IPS-20b (cell line): ENCODE results near the gene INPP5E.

Experiments
- H3K27ac ChIP-seq: one replicate; pipeline ENCODE4 v1.5.1; 2013; ENCODE audit warnings: low read length
- H3K27me3 ChIP-seq: 2 replicates; pipeline ENCODE4 v1.6.1; 2013; ENCODE audit warnings: mild to moderate bottlenecking, low read length, inconsistent platforms; ENCODE audit not compliant: insufficient read depth
- H3K36me3 ChIP-seq: 2 replicates; pipeline ENCODE4 v1.6.1; 2013; ENCODE audit warnings: low read depth, mild to moderate bottlenecking, inconsistent platforms, low read length, moderate library complexity; ENCODE audit not compliant: insufficient read depth
- H3K4me1 ChIP-seq: 2 replicates; pipeline ENCODE4 v1.6.1; 2013; ENCODE audit warnings: mild to moderate bottlenecking, control low read depth, inconsistent platforms, low read length, moderate library complexity; ENCODE audit not compliant: insufficient read depth
- H3K4me3 ChIP-seq: 2 replicates; pipeline ENCODE4 v1.5.1; 2013; ENCODE audit warnings: mild to moderate bottlenecking, low read length, inconsistent platforms
- H3K9ac ChIP-seq: 2 replicates; pipeline ENCODE4 v1.6.1; 2013; ENCODE audit warnings: low read depth, mild to moderate bottlenecking, inconsistent platforms, low read length, moderate library complexity
- H3K9me3 ChIP-seq: 2 replicates; pipeline ENCODE4 v1.6.1; 2013; ENCODE audit warnings: mild to moderate bottlenecking, low read depth, low read length, inconsistent platforms; ENCODE audit not compliant: insufficient read depth

The INPP5E gene

DNA sequence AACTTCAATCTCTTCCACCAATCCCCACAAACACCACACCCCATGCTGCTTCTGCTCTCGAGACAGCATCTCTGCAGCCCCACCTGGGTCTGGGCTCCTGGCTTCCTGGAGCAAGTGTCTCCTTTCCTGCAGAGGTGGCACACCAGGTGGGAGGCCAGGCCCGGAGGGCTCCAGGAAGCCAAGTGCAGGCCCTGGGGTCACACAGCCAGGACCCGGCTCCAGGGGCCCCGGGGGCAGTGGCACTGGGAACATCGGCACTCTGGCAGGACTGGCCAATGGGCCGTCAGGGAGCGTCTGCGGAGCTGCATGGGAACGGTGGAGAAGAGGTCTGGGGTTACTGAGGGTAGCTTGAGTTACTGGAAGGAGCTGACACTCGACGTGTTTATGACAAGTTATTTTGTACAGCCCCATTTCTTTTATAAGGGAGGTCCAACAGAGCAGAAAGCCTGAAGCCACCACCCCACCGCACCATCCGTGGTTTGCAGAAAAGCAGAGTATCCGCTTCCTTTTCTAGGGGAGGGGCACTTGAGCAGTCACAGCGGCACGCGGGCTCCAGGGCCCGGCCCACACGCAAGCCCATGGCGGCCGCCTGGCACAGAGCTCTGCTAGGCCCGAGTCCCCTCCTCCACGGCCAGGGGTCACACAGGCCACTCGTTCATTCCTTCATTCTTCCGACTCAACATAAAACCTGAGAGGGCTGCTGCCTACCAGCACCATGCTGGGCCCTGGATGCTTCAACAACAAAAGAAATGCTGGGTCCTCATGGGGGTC lies 14.6 kb upstream of the INPP5E start:
- Histone ChIP-seq H3K27ac (no peak overlapping the region), H3K4me3 (no peak overlapping the region), H3K4me1 (no peaks in the 10 kb centered on the region), H3K9ac (no peak overlapping the region), H3K9me3 (no peaks in the 10 kb centered on the region), H3K27me3 (no peaks in the 10 kb centered on the region), H3K36me3 (peaks cover 93% of the 10 kb centered on the region)

DNA sequence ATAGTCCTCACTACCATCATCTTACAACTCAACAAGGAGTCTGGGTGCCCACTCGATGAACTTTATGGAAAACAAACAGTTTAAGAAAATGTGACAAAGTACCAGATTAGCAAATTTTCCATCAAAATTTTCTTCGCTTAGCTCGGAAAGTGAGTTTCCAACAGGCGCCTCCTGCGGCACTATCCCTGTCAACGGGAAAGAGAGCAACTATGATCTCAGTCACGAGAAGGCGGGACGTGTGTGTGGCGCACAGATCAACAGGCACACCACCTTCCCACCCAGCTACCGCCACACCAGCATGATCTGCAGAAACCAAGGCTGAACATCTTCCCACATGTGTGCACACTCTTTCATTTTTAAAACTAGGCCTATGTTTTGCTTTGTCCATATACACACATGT lies 13.7 kb upstream of the INPP5E start:
- H3K27ac ChIP-seq, result no peak overlapping the region
- H3K4me1 ChIP-seq, result no peaks in the 10 kb centered on the region
- peaks cover 93% of the 10 kb centered on the region for H3K36me3 ChIP-seq
- H3K27me3 ChIP-seq, result no peaks in the 10 kb centered on the region
- no peak overlapping the region for H3K4me3 ChIP-seq
- H3K9ac ChIP-seq, result no peak overlapping the region
- no peaks in the 10 kb centered on the region for H3K9me3 ChIP-seq

DNA sequence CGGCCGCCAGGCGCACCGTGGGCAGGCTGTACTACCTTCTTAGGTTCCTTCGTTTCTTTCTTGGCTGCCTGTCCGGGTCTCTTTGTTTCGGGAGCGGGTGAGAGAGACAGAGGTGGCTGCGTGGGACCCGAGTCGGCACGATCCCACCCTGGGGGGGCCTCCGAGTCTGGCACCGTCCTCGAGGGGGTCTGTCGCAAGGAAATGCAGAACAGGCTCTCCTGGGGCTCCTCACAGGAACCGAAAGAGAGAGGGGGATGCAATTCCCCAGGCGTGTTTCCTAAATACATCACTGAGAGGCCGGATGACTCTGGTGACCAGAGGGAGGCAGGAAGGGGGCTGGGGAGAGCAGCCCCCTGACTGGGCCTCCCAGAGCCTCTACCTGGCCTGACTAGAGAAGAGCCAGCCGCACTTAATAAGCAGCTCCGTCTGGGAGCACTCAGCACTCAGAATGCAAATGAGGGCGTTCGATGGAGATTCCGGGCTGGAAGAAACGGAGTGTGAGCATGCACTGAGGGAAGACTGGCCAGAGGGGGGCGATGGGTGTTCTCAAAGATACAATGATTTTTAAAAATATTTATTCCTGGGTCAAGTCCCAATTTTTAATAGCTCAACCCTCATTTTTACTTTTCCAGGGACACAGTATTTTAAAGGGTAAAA lies 11.7 kb upstream of the INPP5E start:
- no peaks in the 10 kb centered on the region for H3K4me1 ChIP-seq

DNA sequence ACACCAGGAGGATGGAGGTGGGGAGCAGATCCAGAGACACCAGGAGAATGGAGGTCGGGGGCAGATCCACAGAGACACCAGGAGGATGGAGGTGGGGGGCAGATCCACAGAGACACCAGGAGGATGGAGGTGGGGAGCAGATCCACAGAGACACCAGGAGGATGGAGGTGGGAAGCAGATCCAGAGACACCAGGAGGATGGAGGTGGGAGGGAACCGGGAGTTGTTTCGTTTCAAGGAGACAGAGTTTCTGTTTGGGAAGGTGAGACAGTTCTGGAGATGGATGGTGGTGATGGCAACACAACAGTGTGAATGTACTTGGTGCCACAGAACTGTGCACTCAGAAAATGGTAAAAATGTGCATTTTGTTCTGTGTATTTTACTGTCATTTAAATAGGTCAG lies 9.0 kb upstream of the INPP5E start:
- H3K9me3 ChIP-seq, result no peaks in the 10 kb centered on the region
- no peaks in the 10 kb centered on the region for H3K27me3 ChIP-seq
- H3K36me3 ChIP-seq, result peaks cover 92% of the 10 kb centered on the region
- no peak overlapping the region for H3K4me3 ChIP-seq
- H3K4me1 ChIP-seq, result no peaks in the 10 kb centered on the region
- no peak overlapping the region for H3K27ac ChIP-seq
- H3K9ac ChIP-seq, result no peak overlapping the region

More for the DNA sequence above, 11.7 kb upstream of the INPP5E start:
- peaks cover 93% of the 10 kb centered on the region for H3K36me3 ChIP-seq
- no peaks in the 10 kb centered on the region for H3K9me3 ChIP-seq
- no peak overlapping the region for H3K27ac ChIP-seq
- no peak overlapping the region for H3K9ac ChIP-seq
- H3K27me3 ChIP-seq, result no peaks in the 10 kb centered on the region
- H3K4me3 ChIP-seq, result no peak overlapping the region

DNA sequence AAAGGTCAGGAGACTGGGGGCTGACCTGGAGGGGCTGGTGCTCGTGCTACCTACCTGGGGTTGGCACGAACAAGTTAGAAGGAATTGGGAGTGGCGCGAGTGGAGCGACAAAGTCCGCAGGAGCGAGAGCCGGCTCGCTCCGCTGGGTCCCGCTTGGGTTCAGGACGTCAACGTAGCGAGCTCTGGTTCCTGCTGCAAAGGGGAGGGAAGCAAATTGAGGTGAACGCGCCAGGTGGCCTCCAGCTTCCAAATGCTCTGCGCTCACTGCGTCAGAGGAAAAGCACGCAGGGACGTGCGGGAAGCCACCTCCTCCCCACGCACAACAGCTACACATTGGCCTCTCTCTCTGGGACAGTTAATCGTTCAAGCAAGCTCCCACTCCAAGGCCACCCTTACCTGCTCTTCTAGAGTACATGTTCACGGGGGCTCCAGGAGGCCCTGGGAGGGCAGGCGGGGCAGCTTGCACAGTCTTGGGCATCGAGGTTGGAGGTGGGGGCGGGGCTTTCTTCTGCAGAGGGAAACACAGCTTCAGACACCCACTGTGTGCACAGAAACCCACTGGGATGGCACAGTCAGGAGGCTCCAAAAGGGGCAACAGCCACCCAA lies 7.6 kb upstream of the INPP5E start:
- H3K27ac ChIP-seq, result no peak overlapping the region
- no peaks in the 10 kb centered on the region for H3K4me1 ChIP-seq
- H3K9ac ChIP-seq, result no peak overlapping the region
- H3K4me3 ChIP-seq, result no peak overlapping the region
- H3K27me3 ChIP-seq, result no peaks in the 10 kb centered on the region
- peaks cover 94% of the 10 kb centered on the region for H3K36me3 ChIP-seq
- H3K9me3 ChIP-seq, result no peaks in the 10 kb centered on the region

DNA sequence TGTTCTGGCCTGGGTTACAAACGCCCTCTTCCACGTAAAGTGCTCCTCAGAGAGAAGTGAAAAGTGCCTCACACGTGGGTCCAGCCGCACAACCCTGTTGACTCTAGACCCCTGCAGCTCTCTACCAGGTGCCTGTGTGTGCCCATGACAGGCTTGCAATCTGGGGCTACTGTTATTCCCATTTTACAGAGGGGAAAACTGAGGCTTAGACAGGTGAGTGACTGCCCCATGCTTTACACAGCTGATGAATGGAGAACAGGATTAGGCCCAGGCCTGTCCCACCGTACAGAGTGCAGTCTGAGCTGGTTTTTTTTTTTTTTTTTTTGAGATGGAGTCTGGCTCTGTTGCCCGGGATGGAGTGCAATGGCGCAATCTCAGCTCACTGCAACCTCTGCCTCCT lies 6.2 kb upstream of the INPP5E start:
- no peaks in the 10 kb centered on the region for H3K27me3 ChIP-seq
- H3K36me3 ChIP-seq, result peaks cover 96% of the 10 kb centered on the region
- no peak overlapping the region for H3K27ac ChIP-seq
- no peaks in the 10 kb centered on the region for H3K9me3 ChIP-seq
- H3K4me1 ChIP-seq, result no peaks in the 10 kb centered on the region
- H3K4me3 ChIP-seq, result no peak overlapping the region
- H3K9ac ChIP-seq, result no peak overlapping the region

DNA sequence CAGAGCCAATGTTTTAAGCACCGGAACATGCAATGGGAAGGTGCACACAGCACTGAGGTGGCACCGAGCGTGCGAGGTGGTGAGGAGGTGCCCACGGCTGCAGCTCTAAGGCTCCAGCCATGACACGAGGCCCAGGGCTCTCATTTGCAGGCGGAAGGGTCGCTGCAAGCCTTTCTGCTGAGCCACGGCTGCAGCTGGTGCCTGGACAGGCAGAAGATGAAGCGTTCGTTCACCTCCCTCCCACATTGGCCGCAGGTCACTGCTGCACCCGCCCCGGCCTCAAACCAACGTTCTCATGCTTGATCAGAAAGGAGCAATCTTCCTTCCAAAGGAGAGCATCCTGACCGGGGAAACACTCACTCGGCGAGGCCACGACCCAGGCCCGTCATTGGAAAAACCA lies 4.5 kb upstream of the INPP5E start:
- Histone ChIP-seq H3K4me3 (no peak overlapping the region), H3K9me3 (no peaks in the 10 kb centered on the region), H3K9ac (no peak overlapping the region), H3K27me3 (no peaks in the 10 kb centered on the region), H3K4me1 (no peaks in the 10 kb centered on the region; the same call in 1 of the 2 replicates), H3K27ac (no peak overlapping the region), H3K36me3 (peaks cover 84% of the 10 kb centered on the region)

DNA sequence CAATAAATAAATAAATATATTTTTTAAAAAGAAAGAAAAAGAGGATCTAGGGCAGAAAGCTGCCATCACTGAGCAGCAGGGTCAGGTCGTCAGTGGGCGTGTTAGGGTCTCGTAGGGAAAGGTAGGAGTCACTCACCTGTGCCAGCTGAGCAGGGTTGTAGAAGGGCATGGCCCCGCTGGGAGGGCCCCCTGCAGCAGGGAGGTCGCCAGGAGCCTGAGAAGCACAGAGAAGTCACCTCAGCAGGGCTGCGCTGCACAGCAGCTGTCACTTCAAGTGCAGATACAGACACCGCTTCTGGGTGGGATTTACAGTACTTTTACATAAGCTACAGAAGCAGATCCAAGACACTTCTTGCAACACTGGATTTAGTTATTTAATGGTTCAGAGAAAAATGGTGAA lies 4.0 kb upstream of the INPP5E start:
- peaks cover 80% of the 10 kb centered on the region for H3K36me3 ChIP-seq

DNA sequence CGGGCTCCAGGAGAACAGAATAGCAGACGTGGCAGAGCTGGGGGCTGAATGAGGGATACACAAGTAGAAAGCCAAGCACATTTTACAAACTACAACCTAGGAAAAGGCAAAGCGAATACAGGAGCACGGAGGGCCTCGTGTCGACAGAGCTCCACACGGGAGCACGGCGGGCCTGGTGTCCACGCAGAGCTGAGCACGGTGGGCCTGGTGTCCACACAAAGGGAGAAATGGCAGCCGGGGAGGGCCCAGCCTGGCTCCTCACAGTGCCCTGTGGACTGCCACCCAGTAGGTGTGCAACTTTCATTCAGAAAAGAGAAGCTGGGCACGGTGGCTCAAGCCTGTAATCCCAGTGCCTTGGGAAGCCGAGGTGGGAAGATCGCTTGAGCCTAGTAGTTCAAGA lies 3.4 kb upstream of the INPP5E start:
- H3K36me3 ChIP-seq, result peaks cover 74% of the 10 kb centered on the region
- no peak overlapping the region for H3K4me3 ChIP-seq
- no peaks in the 10 kb centered on the region for H3K9me3 ChIP-seq
- H3K9ac ChIP-seq, result no peak overlapping the region
- peaks cover 4% of the 10 kb centered on the region; the same call in 1 of the 2 replicates for H3K27me3 ChIP-seq
- no peak overlapping the region for H3K27ac ChIP-seq
- H3K4me1 ChIP-seq, result no peaks in the 10 kb centered on the region; the same call in 1 of the 2 replicates

More for the DNA sequence above, 4.0 kb upstream of the INPP5E start:
- no peaks in the 10 kb centered on the region; the same call in 1 of the 2 replicates for H3K27me3 ChIP-seq
- H3K27ac ChIP-seq, result no peak overlapping the region
- no peaks in the 10 kb centered on the region for H3K9me3 ChIP-seq
- no peaks in the 10 kb centered on the region; the same call in 1 of the 2 replicates for H3K4me1 ChIP-seq
- no peak overlapping the region for H3K9ac ChIP-seq
- H3K4me3 ChIP-seq, result no peak overlapping the region

DNA sequence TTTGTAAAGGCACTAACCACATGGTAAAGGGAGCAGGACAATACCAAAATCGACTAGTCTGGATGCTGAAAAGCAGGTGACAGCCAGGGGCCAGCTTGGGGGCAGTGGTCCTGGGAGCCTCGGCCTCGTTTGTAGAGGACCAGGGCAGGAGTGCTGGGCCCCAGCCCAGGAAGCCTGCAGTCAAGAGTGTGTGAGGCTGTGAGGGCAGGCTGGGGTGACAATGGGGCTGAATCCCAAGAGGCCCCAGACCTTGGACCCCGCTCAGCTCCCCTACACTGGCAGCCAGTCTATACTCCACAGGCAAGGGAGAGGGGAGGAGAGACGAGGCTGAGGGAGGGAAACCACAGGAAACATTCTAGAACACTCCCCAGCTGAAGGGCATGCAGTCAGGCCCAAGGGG lies 2.6 kb upstream of the INPP5E start:
- H3K4me1 ChIP-seq, result no peaks in the 10 kb centered on the region; the same call in 1 of the 2 replicates
- no peak overlapping the region for H3K4me3 ChIP-seq
- peaks cover 5% of the 10 kb centered on the region; the same call in 1 of the 2 replicates for H3K27me3 ChIP-seq
- peaks cover 66% of the 10 kb centered on the region for H3K36me3 ChIP-seq
- H3K27ac ChIP-seq, result no peak overlapping the region
- no peak overlapping the region for H3K9ac ChIP-seq
- no peaks in the 10 kb centered on the region for H3K9me3 ChIP-seq

DNA sequence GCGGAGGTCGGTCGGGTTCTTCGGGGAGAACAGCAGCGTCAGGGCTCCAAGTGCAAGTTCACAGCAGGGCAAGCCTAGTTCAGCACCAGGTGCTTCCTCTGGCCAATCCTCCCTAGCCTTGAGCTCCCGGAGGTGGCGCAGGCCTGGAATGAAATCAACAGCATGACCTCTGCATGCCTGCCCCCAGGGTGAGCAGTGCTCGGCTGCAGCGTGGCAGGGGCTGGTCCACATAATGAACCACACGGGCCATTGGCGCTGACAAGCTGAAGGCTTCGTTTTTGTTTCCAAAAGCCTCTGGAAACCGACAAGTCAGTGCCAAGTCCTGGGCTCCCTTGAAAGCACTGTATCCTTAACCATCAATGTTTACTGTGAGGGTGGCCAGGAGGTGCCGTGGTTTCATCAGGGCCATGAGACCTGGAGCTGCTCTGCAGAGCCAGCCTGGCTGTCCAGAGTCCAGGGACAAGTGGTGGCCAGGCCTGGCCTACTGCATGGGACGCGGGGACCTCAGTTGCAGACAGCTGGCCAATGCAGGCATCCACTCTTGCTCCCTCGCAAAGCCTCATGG lies 2.1 kb upstream of the INPP5E start:
- peaks cover 60% of the 10 kb centered on the region for H3K36me3 ChIP-seq
- no peak overlapping the region for H3K27ac ChIP-seq

More for the DNA sequence above, 2.1 kb upstream of the INPP5E start:
- H3K9me3 ChIP-seq, result no peaks in the 10 kb centered on the region
- no peak overlapping the region for H3K9ac ChIP-seq
- no peaks in the 10 kb centered on the region; the same call in 1 of the 2 replicates for H3K4me1 ChIP-seq
- peaks cover 5% of the 10 kb centered on the region; the same call in 1 of the 2 replicates for H3K27me3 ChIP-seq
- H3K4me3 ChIP-seq, result no peak overlapping the region
